Transverse colon (tissue), 4 donors: ENCODE results near the gene SLC22A31. TPM values are rescaled to one million over a fixed set of nuclear protein-coding genes. Genes with fewer than 3 reads are reported as not detected.

Experiments
- DNase-seq: peaks from one replicate; pipeline ENCODE4 v3.0.0-alpha.2; 2019
- H3K27ac ChIP-seq, 4 donors: fragments of 200-600 bp; sonication (generic); 2 replicates each; pipeline ENCODE4 v1.5.1; 2016 to 2018; ENCODE audit warnings: inconsistent platforms in 4 of 4
- H3K27me3 ChIP-seq: fragments of 200-600 bp; sonication (generic); 2 replicates; pipeline ENCODE4 v1.5.1; 2017; ENCODE audit warnings: inconsistent platforms
- H3K36me3 ChIP-seq, 4 donors: fragments of 200-600 bp; sonication (generic); 2 replicates each; pipeline ENCODE4 v1.5.1; 2017 to 2019; ENCODE audit warnings: inconsistent platforms in 4 of 4
- H3K4me1 ChIP-seq, 4 donors: fragments of 200-600 bp; sonication (generic); 2 replicates each; pipeline ENCODE4 v1.5.1; 2017 to 2020; ENCODE audit warnings: inconsistent platforms in 4 of 4
- H3K4me3 ChIP-seq, 4 donors: fragments of 200-600 bp; sonication (generic); 1 replicate in 1 of 4; 2 replicates in 3 of 4; pipeline versions ENCODE4 v1.5.1 to v1.6.1; 2017 to 2019; ENCODE audit warnings: inconsistent platforms in 4 of 4
- H3K9me3 ChIP-seq, 2 donors: fragments of 200-600 bp; sonication (generic); 2 replicates each; pipeline ENCODE4 v1.5.1; 2017 to 2019; ENCODE audit warnings: inconsistent platforms in 2 of 2
- CTCF ChIP-seq, 5 experiments: fragments of 200-600 bp in 3 of 5; fragments of 450-650 bp in 2 of 5; sonication (generic) in 3 of 5; IDR thresholded peaks; 1 replicate in 2 of 5; 2 replicates in 3 of 5; pipeline ENCODE4 v1.5.1; 2016 to 2017; ENCODE audit warnings: antibody characterized with exemption in 5 of 5, inconsistent platforms in 3 of 5, mild to moderate bottlenecking in 2 of 5, moderate library complexity in 1 of 5
- EP300 ChIP-seq: sonication (generic); formaldehyde crosslinking; IDR thresholded peaks from one replicate; pipeline ENCODE4 v1.6.1; 2017; ENCODE audit warnings: antibody characterized with exemption, low read depth
- POLR2A ChIP-seq: fragments of 450-650 bp; IDR thresholded peaks from one replicate; pipeline ENCODE4 v1.6.1; 2016; ENCODE audit warnings: antibody characterized with exemption, mild to moderate bottlenecking, moderate library complexity
- POLR2AphosphoS5 ChIP-seq, 3 donors: sonication (generic); formaldehyde crosslinking; IDR thresholded peaks; one replicate each; pipeline ENCODE4 v1.6.1; 2016; ENCODE audit warnings: antibody characterized with exemption in 3 of 3
- WGBS, 2 donors: methylation state at CpG; one replicate each; pipeline ENCODE4 v1.1.5; 2018; ENCODE audit warnings: low coverage in 1 of 2; 5-methylcytosine and 5-hydroxymethylcytosine counted together
- in situ Hi-C, 4 donors: fragments of 200-750 bp; cut with MboI; loops; one replicate each; pipeline versions ENCODE4 v1.15.0 to v1.15.1; 2017; ENCODE audit warnings: low sequenced_read_pairs in 3 of 4, low pct_ligation_motif_present in 1 of 4, low pct_unique_long_range_greater_than_20kb in 1 of 4
- intact Hi-C: fragments of 100-400 bp; cut with DNase I; formaldehyde crosslinking; loops from one replicate; pipeline ENCODE4 v1.15.1; 2023; ENCODE audit warnings: low total_unique reads
- total RNA-seq, 4 donors: library from RNA; depleted of rRNA; stranded (reverse); fragments of >200 nt; gene quantifications; one replicate each; pipeline ENCODE4 v1.1.0, GENCODE V29; 2016

SLC22A31 gene
- total RNA-seq, 4 donors from 2014 or later = 1.3 TPM; not detected in 3

GRCh38 chr16:89164436-89164835, 35.9 kb downstream of the SLC22A31 start:
- no peak for TF ChIP-seq POLR2A
- intact Hi-C loops = no loop called here
- peaks cover 29% of the 10 kb centered on the region for H3K27me3 ChIP-seq
- peaks cover 6 to 7% (median 6%) of the 10 kb centered on the region in 4 donors for H3K4me1 ChIP-seq
- DNase-seq = no peak
- in situ Hi-C loops = loop anchor here in 2 of 4 donors (25.0 kb wide), 1 partner anchor 227 kb away; no protein-coding TSS in a partner anchor
- no peaks in the 10 kb centered on the region for H3K9me3 ChIP-seq
- H3K4me3 ChIP-seq = no peak overlapping the region
- WGBS, 2 donors = 73% methylated on average over 15 of the region's 15 CpGs; no CpG with 5 or more reads in 1 of the 2 donors
- H3K27ac ChIP-seq = no peak overlapping the region
- no peaks in the 10 kb centered on the region for H3K36me3 ChIP-seq

- Histone ChIP-seq H3K4me3 (no peak overlapping the region), H3K36me3 (no peaks in the 10 kb centered on the region), H3K27ac (no peak overlapping the region), H3K9me3 (no peaks in the 10 kb centered on the region), H3K4me1 (peaks cover 6 to 7% (median 6%) of the 10 kb centered on the region in 4 donors), H3K27me3 (peaks cover 17% of the 10 kb centered on the region)
- WGBS, 2 donors = 77 to 84% methylated on average over 7 to 9 of the region's 9 CpGs
- intact Hi-C loops (no loop called here), in situ Hi-C loops (loop anchor here in 2 of 4 donors (25.0 kb wide), 1 partner anchor 226 kb away; no protein-coding TSS in a partner anchor)
- no peak for DNase-seq
- TF ChIP-seq POLR2A (no peak), CTCF (IDR thresholded peaks at IDR 0.05) (no peak), POLR2AphosphoS5 (IDR thresholded peaks at IDR 0.05) (no peak), EP300 (no peak)
These were observed 37.0 kb downstream of the SLC22A31 start for GRCh38 chr16:89163297-89163696.

GRCh38 chr16:89161763-89162713, 38.3 kb downstream of the SLC22A31 start:
- peaks cover 9% of the 10 kb centered on the region for H3K27me3 ChIP-seq
- intact Hi-C loops = no loop called here
- TF ChIP-seq POLR2AphosphoS5 (IDR thresholded peaks at IDR 0.05) = no peak
- TF ChIP-seq CTCF (IDR thresholded peaks at IDR 0.05) = no peak
- no peak for TF ChIP-seq EP300
- no peak for TF ChIP-seq POLR2A
- H3K9me3 ChIP-seq = no peaks in the 10 kb centered on the region
- 74% methylated on average over 38 of the region's 40 CpGs; no CpG with 5 or more reads in 1 of the 2 donors for WGBS, 2 donors
- H3K27ac ChIP-seq = no peak overlapping the region
- no peak for DNase-seq
- in situ Hi-C loops = loop anchor here in 2 of 4 donors (25.0 kb wide), 1 partner anchor 225 kb away; no protein-coding TSS in a partner anchor
- no peaks in the 10 kb centered on the region for H3K36me3 ChIP-seq
- peaks cover 0 to 2% (median 2%) of the 10 kb centered on the region in 4 donors for H3K4me1 ChIP-seq
- no peak overlapping the region for H3K4me3 ChIP-seq

GRCh38 chr16:89160977-89161701, 39.2 kb downstream of the SLC22A31 start:
- intact Hi-C loops = no loop called here
- Histone ChIP-seq H3K9me3 (no peaks in the 10 kb centered on the region), H3K27me3 (peaks cover 10% of the 10 kb centered on the region), H3K36me3 (no peaks in the 10 kb centered on the region), H3K4me3 (no peak overlapping the region), H3K27ac (no peak overlapping the region), H3K4me1 (peaks cover 0 to 4% (median under 1%) of the 10 kb centered on the region in 4 donors)
- TF ChIP-seq POLR2A (no peak), POLR2AphosphoS5 (IDR thresholded peaks at IDR 0.05) (no peak), EP300 (no peak), CTCF (IDR thresholded peaks at IDR 0.05) (no peak)
- WGBS, 2 donors = 86% methylated on average over 26 of the region's 29 CpGs; no CpG with 5 or more reads in 1 of the 2 donors
- in situ Hi-C loops = loop anchor here in 2 of 4 donors (25.0 kb wide), 1 partner anchor 224 kb away; no protein-coding TSS in a partner anchor
- DNase-seq = no peak
